ENCODE data around the gene TNFRSF4. TPM values are rescaled to one million over a fixed set of nuclear protein-coding genes. Genes with fewer than 3 reads are reported as not detected.

Gene TNFRSF4
- total and polyA plus RNA-seq, 2 donors (not counting 1 experiment from before 2014, with no cell fraction given), result 0.63 to 1.8 TPM

GRCh38 chr1:1253972-1254666, 40.2 kb upstream of the TNFRSF4 start:
- peaks cover 0 to 37% of the 10 kb centered on the region in 2 experiments for H3K36me3 ChIP-seq (replicated peaks in 1 of 2; ENCODE audit: control extremely low read depth in 1 of 2, control insufficient read depth in 1 of 2, extremely low read depth in 1 of 2, insufficient read depth in 2 of 2, low read length in 1 of 2)
- Mint-ChIP-seq H3K27ac (no peak overlapping the region), H3K4me3 (no peak overlapping the region), H3K9me3 (ENCODE audit: insufficient read depth) (no peaks in the 10 kb centered on the region), H3K27me3 (no peaks in the 10 kb centered on the region), H3K4me1 (peaks cover 16% of the 10 kb centered on the region)
- H3K4me2 ChIP-seq (replicated peaks; ENCODE audit: low read depth, low read length, poor library complexity, severe bottlenecking), result no peak overlapping the region
- ChIA-PET CTCF (interaction anchor here (1.6 kb wide), 1 partner anchor 132 kb away, joined by 5 read pairs; no protein-coding TSS in a partner anchor), POLR2A (no interaction called here)
- no peak overlapping the region for H3K4me3 ChIP-seq (ENCODE audit: control extremely low read depth in 1 of 5, extremely low read depth in 1 of 5, insufficient read depth in 1 of 5, low read depth in 2 of 5, low read length in 4 of 5)
- WGBS (ENCODE audit: insufficient coverage), result 97% methylated on average over 44 of the region's 50 CpGs
- ATAC-seq (ENCODE audit: low read depth) (no peak), DNase-seq (no peak)
- H2AFZ ChIP-seq (ENCODE audit: insufficient read depth, low read depth, low read length, poor library complexity, severe bottlenecking), result no peak overlapping the region
- H3K27me3 ChIP-seq (replicated peaks in 1 of 4; ENCODE audit: control extremely low read depth in 1 of 4, control insufficient read depth in 3 of 4, insufficient read depth in 4 of 4, low read length in 3 of 4), result no peaks in the 10 kb centered on the region
- peaks cover 16% of the 10 kb centered on the region for H4K20me1 ChIP-seq (ENCODE audit: control insufficient read depth, insufficient read depth, low read length, poor library complexity, severe bottlenecking)
- peaks cover 14 to 19% of the 10 kb centered on the region in 2 donors for H3K4me1 ChIP-seq (ENCODE audit: control insufficient read depth in 2 of 2, insufficient read depth in 2 of 2, low read length in 2 of 2)
- no peak overlapping the region for H3K27ac ChIP-seq (ENCODE audit: low read length in 2 of 2)
- H3K9ac ChIP-seq (ENCODE audit: low read length), result no peak overlapping the region
- H3K9me3 ChIP-seq (ENCODE audit: control extremely low read depth in 1 of 3, control insufficient read depth in 2 of 3, insufficient read depth in 1 of 3, low read length in 2 of 3), result no peaks in the 10 kb centered on the region
- intact Hi-C loops (cut with micrococcal nuclease), result no loop called here
- H3K79me2 ChIP-seq (ENCODE audit: control insufficient read depth, insufficient read depth, low read length), result peaks cover 9% of the 10 kb centered on the region
- TF ChIP-seq CTCF (IDR thresholded peaks at IDR 0.05), result no peak
- TF ChIP-seq EZH2 (IDR thresholded peaks at IDR 0.05; ENCODE audit: borderline replicate concordance, insufficient read depth, low read depth, low read length, poor library complexity, severe bottlenecking), result no peak

DNA sequence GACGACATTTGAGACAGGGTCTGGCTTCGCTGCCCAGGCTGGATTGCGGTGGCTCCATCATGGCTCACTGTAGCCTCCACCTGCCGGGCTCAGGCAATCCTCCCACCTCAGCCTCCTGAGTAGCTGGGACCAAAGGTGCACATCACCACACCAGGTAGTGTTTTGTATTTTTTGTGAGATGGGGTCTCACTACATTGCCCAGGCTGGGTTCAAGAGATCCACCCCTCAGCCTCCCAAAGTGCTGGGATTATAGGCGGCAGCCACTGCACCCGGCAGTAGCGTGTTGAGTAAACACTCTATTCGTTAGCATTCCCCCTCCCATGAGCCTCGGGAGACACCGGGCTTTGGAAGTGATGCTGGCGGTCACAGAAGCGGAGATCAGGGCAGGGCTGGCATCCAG, 39.4 kb upstream of the TNFRSF4 start:
- no peaks in the 10 kb centered on the region for H3K9me3 Mint-ChIP-seq (ENCODE audit: insufficient read depth)
- H3K4me1 ChIP-seq (ENCODE audit: control insufficient read depth in 2 of 2, insufficient read depth in 2 of 2, low read length in 2 of 2), result peaks cover 14 to 19% of the 10 kb centered on the region in 2 donors
- intact Hi-C loops (cut with micrococcal nuclease), result no loop called here
- 97% methylated on average over 11 of the region's 12 CpGs for WGBS (ENCODE audit: insufficient coverage)
- ChIA-PET POLR2A (no interaction called here), CTCF (interaction anchor here (4.6 kb wide), 1 partner anchor 132 kb away, joined by 151 read pairs; no protein-coding TSS in a partner anchor)
- DNase-seq, result no peak
- H3K9ac ChIP-seq (ENCODE audit: low read length), result no peak overlapping the region
- peaks cover 0 to 33% of the 10 kb centered on the region in 2 experiments for H3K36me3 ChIP-seq (replicated peaks in 1 of 2; ENCODE audit: control extremely low read depth in 1 of 2, control insufficient read depth in 1 of 2, extremely low read depth in 1 of 2, insufficient read depth in 2 of 2, low read length in 1 of 2)
- H2AFZ ChIP-seq (ENCODE audit: insufficient read depth, low read depth, low read length, poor library complexity, severe bottlenecking), result no peak overlapping the region
- no peaks in the 10 kb centered on the region for H3K9me3 ChIP-seq (ENCODE audit: control extremely low read depth in 1 of 3, control insufficient read depth in 2 of 3, insufficient read depth in 1 of 3, low read length in 2 of 3)
- no peaks in the 10 kb centered on the region for H3K27me3 ChIP-seq (replicated peaks in 1 of 4; ENCODE audit: control extremely low read depth in 1 of 4, control insufficient read depth in 3 of 4, insufficient read depth in 4 of 4, low read length in 3 of 4)
- H3K4me3 ChIP-seq (ENCODE audit: control extremely low read depth in 1 of 5, extremely low read depth in 1 of 5, insufficient read depth in 1 of 5, low read depth in 2 of 5, low read length in 4 of 5), result no peak overlapping the region
- ATAC-seq (ENCODE audit: low read depth), result no peak
- no peak for TF ChIP-seq EZH2 (IDR thresholded peaks at IDR 0.05; ENCODE audit: borderline replicate concordance, insufficient read depth, low read depth, low read length, poor library complexity, severe bottlenecking)
- H3K27ac Mint-ChIP-seq, result no peak overlapping the region
- no peak overlapping the region for H3K27ac ChIP-seq (ENCODE audit: low read length in 2 of 2)
- H3K4me2 ChIP-seq (replicated peaks; ENCODE audit: low read depth, low read length, poor library complexity, severe bottlenecking), result no peak overlapping the region
- H3K27me3 Mint-ChIP-seq, result no peaks in the 10 kb centered on the region
- H3K4me1 Mint-ChIP-seq, result peaks cover 16% of the 10 kb centered on the region
- H3K4me3 Mint-ChIP-seq, result no peak overlapping the region
- H3K79me2 ChIP-seq (ENCODE audit: control insufficient read depth, insufficient read depth, low read length), result peaks cover under 1% of the 10 kb centered on the region
- peaks cover 8% of the 10 kb centered on the region for H4K20me1 ChIP-seq (ENCODE audit: control insufficient read depth, insufficient read depth, low read length, poor library complexity, severe bottlenecking)
